HT-29 (cell line): ENCODE results near the gene C8G. TPM values are rescaled to one million over a fixed set of nuclear protein-coding genes. Genes with fewer than 3 reads are reported as not detected.
A peak's percentile ranks its signal among the peaks of the same experiment; 100 is the strongest.

Experiments
- DNase-seq: peaks from one replicate; pipeline ENCODE4 v3.0.0-alpha.2; 2015; ENCODE audit warnings: low spot score
- total RNA-seq: library from RNA; depleted of rRNA; stranded (reverse); fragments of >200 nt; shearing (Covaris generic); gene quantifications from 2 replicates; pipeline ENCODE4 v1.2.3, GENCODE V29; 2014; rRNA removed

C8G gene
- total RNA-seq, 1 experiment from 2014 or later = 0.71 TPM

- DNase-seq = no peak
Measured at GRCh38 chr9:136982232-136983051, 37.4 kb downstream of the C8G start, which contains the start of gene LCNL1. Gene LCNL1, plus strand, starts transcription at chr9:136982993. Its CDS starts 594 bp downstream, at chr9:136983587.

GRCh38 chr9:136983167-136983566, 38.1 kb downstream of the C8G start:
- no peak for DNase-seq

GRCh38 chr9:136983656-136984314, 38.7 kb downstream of the C8G start:
- DNase-seq = no peak

GRCh38 chr9:136984464-136985026, 39.5 kb downstream of the C8G start:
- no peak for DNase-seq

- no peak for DNase-seq
Measured at GRCh38 chr9:136985027-136985602, 40.1 kb downstream of the C8G start.

GRCh38 chr9:136985853-136986252, 40.8 kb downstream of the C8G start:
- no peak for DNase-seq

GRCh38 chr9:136988872-136989271, 43.8 kb downstream of the C8G start:
- no peak for DNase-seq

GRCh38 chr9:136990242-136990911, 45.3 kb downstream of the C8G start:
- no peak for DNase-seq

GRCh38 chr9:136991993-136992818, 47.2 kb downstream of the C8G start, which contains the start of gene PAXX:
Gene PAXX, plus strand, starts transcription at chr9:136992422. Its CDS starts 22 bp downstream, at chr9:136992444.
- peak; percentile 93 for DNase-seq

- no peak for DNase-seq
Measured at GRCh38 chr9:136992819-136993369, 47.9 kb downstream of the C8G start.

- no peak for DNase-seq
Measured at GRCh38 chr9:136994180-136994887, 49.3 kb downstream of the C8G start.

- DNase-seq = no peak
Measured at GRCh38 chr9:136994888-136995230, 49.8 kb downstream of the C8G start.

- no peak for DNase-seq
Measured at GRCh38 chr9:136995362-136995761, 50.3 kb downstream of the C8G start.

- DNase-seq = peak; percentile 46
Measured at GRCh38 chr9:136995772-136996311, 50.8 kb downstream of the C8G start.

Other genes starting within 250 kb of the C8G start
- not detected in 2 replicates for gene DIPK1B, start 232.7 kb upstream of the C8G start, total RNA-seq
- gene LCN10, start 202.3 kb upstream of the C8G start, total RNA-seq = not detected in 2 replicates
- not detected in 2 replicates for gene LCN6, start 196.7 kb upstream of the C8G start, total RNA-seq
- gene LCN8, start 187.0 kb upstream of the C8G start, total RNA-seq = not detected in 2 replicates
- gene LCN15, start 180.7 kb upstream of the C8G start, total RNA-seq = 0.60 TPM in 1 of 2 replicates, not detected in the other
- 357 and 376 TPM in 2 replicates for gene TMEM141, start 153.9 kb upstream of the C8G start, total RNA-seq
- gene CCDC183, start 148.9 kb upstream of the C8G start, total RNA-seq = 9.0 and 10.4 TPM in 2 replicates
- 242 and 247 TPM in 2 replicates for gene RABL6, start 137.3 kb upstream of the C8G start, total RNA-seq
- gene AJM1, start 102.8 kb upstream of the C8G start, total RNA-seq = 9.0 and 9.4 TPM in 2 replicates
- gene PHPT1, start 95.8 kb upstream of the C8G start, total RNA-seq = 230 and 232 TPM in 2 replicates
- 14.9 and 29.8 TPM in 2 replicates for gene MAMDC4, start 92.9 kb upstream of the C8G start, total RNA-seq
- gene EDF1, start 78.9 kb upstream of the C8G start, total RNA-seq = 428 and 484 TPM in 2 replicates
- 36.4 and 36.7 TPM in 2 replicates for gene TRAF2, start 58.7 kb upstream of the C8G start, total RNA-seq
- 379 and 389 TPM in 2 replicates for gene FBXW5, start 505 bp upstream of the C8G start, total RNA-seq
- 0.58 and 0.94 TPM in 2 replicates for gene LCN12, start 7.0 kb downstream of the C8G start, total RNA-seq
- not detected in 2 replicates for gene PTGDS, start 32.3 kb downstream of the C8G start, total RNA-seq
- gene LCNL1, start 37.8 kb downstream of the C8G start, total RNA-seq = not detected in 2 replicates
- gene PAXX, start 47.2 kb downstream of the C8G start, total RNA-seq = 169 and 179 TPM in 2 replicates
- gene CLIC3, start 51.3 kb downstream of the C8G start, total RNA-seq = 17.0 and 24.1 TPM in 2 replicates
- gene ABCA2, start 83.0 kb downstream of the C8G start, total RNA-seq = 92.6 and 99.9 TPM in 2 replicates
- 0.36 and 0.42 TPM in 2 replicates for gene FUT7, start 86.8 kb downstream of the C8G start, total RNA-seq
- 59.9 and 84.3 TPM in 2 replicates for gene NPDC1, start 100.9 kb downstream of the C8G start, total RNA-seq
- gene ENTPD2, start 108.8 kb downstream of the C8G start, total RNA-seq = 2.5 and 2.7 TPM in 2 replicates
- 217 and 239 TPM in 2 replicates for gene SAPCD2, start 125.3 kb downstream of the C8G start, total RNA-seq
- gene UAP1L1, start 132.3 kb downstream of the C8G start, total RNA-seq = 3.7 and 5.3 TPM in 2 replicates
- gene MAN1B1, start 141.7 kb downstream of the C8G start, total RNA-seq = 82.2 and 104 TPM in 2 replicates
- 290 and 324 TPM in 2 replicates for gene DPP7, start 169.5 kb downstream of the C8G start, total RNA-seq
- gene GRIN1, start 193.9 kb downstream of the C8G start, total RNA-seq = 0.39 and 3.0 TPM in 2 replicates
- 0.43 and 0.44 TPM in 2 replicates for gene LRRC26, start 224.8 kb downstream of the C8G start, total RNA-seq
- not detected in 2 replicates for gene TMEM210, start 226.8 kb downstream of the C8G start, total RNA-seq
- gene ANAPC2, start 243.3 kb downstream of the C8G start, total RNA-seq = 60.6 and 64.0 TPM in 2 replicates
- 184 and 208 TPM in 2 replicates for gene SSNA1, start 243.4 kb downstream of the C8G start, total RNA-seq